Endothelial cell of umbilical vein (primary cell): ENCODE data around the gene HAVCR2. TPM values are rescaled to one million over a fixed set of nuclear protein-coding genes. Genes with fewer than 3 reads are reported as not detected.

Experiments used
- BruUV-seq: library from RNA; stranded (reverse); fragments of 400-500 nt; replicated peaks from 2 replicates; lab custom pipeline; 2021; lab: Mats Ljungman, UMichigan
- CTCF ChIA-PET: fragments of 300-600, 350-600 bp; sonication (Branson Sonifier 250); formaldehyde crosslinking; loops from one replicate; lab custom pipeline; 2021; ENCODE audit warnings: antibody characterized with exemption, inconsistent platforms; lab: Charles Lee
- POLR2A ChIA-PET: fragments of 300-600, 350-600 bp; sonication (Branson Sonifier 250); formaldehyde crosslinking; loops from one replicate; lab custom pipeline; 2021; ENCODE audit warnings: antibody characterized with exemption, inconsistent platforms; lab: Charles Lee
- DNase-seq: peaks from one replicate; pipeline ENCODE4 v3.0.0-alpha.2; 2011; ENCODE audit warnings: low read depth, low spot score
- FAIRE-seq: peaks from 2 replicates; lab custom pipeline; 2011; peaks lifted over from hg19 to GRCh38; lab: Jason Lieb, UNC
- H2AFZ ChIP-seq: 2 replicates; pipeline ENCODE4 v1.6.0; 2012; ENCODE audit warnings: low read depth, low read length, control low read depth, inconsistent platforms
- H3K27ac ChIP-seq: 2 replicates; pipeline ENCODE4 v1.5.1; 2011; ENCODE audit warnings: low read depth, mild to moderate bottlenecking, control low read depth, low read length, moderate library complexity; ENCODE audit not compliant: insufficient read depth
- H3K27me3 ChIP-seq, 2 experiments: 2 replicates each; pipeline versions ENCODE4 v1.6.0 to v1.6.1; 2011; ENCODE audit warnings: low read length in 2 of 2, mixed read lengths in 1 of 2; ENCODE audit not compliant: control insufficient read depth in 2 of 2, insufficient read depth in 2 of 2
- H3K36me3 ChIP-seq, 2 experiments: 2 replicates in 1 of 2; 3 replicates in 1 of 2; pipeline ENCODE4 v1.5.1; 2011; ENCODE audit warnings: low read length in 2 of 2, mild to moderate bottlenecking in 1 of 2, moderate library complexity in 1 of 2; ENCODE audit not compliant: control insufficient read depth in 2 of 2, insufficient read depth in 2 of 2; ENCODE audit errors: extremely low read depth in 1 of 2
- H3K4me1 ChIP-seq: 3 replicates; pipeline ENCODE4 v1.5.1; 2011; ENCODE audit warnings: mild to moderate bottlenecking, low read length; ENCODE audit not compliant: control insufficient read depth, insufficient read depth; ENCODE audit errors: extremely low read depth
- H3K4me2 ChIP-seq: 2 replicates; pipeline ENCODE4 v1.6.1; 2011; ENCODE audit warnings: low read length, control low read depth, mixed read lengths; ENCODE audit not compliant: insufficient read depth
- H3K4me3 ChIP-seq, 3 experiments: fragments of 200-600 bp in 1 of 3; sonication (generic), shearing (Covaris generic) in 1 of 3; replicated peaks in 1 of 3; 2 replicates each; pipeline ENCODE4 v1.5.1; 2011 to 2016; ENCODE audit warnings: control low read depth in 3 of 3, low read length in 3 of 3, mild to moderate bottlenecking in 2 of 3, inconsistent platforms in 1 of 3, low read depth in 1 of 3, moderate library complexity in 1 of 3; ENCODE audit not compliant: insufficient read depth in 1 of 3
- H3K79me2 ChIP-seq: 2 replicates; pipeline ENCODE4 v1.6.0; 2012; ENCODE audit warnings: low read length, inconsistent platforms; ENCODE audit not compliant: control insufficient read depth, insufficient read depth
- H3K9ac ChIP-seq: replicated peaks from 2 replicates; pipeline ENCODE3; 2011; ENCODE audit warnings: low read length, control low read depth; ENCODE audit not compliant: insufficient read depth; ENCODE audit errors: extremely low read depth
- H3K9me1 ChIP-seq: replicated peaks from 3 replicates; pipeline ENCODE4 v1.6.0; 2011; ENCODE audit warnings: mild to moderate bottlenecking, low read length; ENCODE audit not compliant: control insufficient read depth, insufficient read depth; ENCODE audit errors: extremely low read depth
- H3K9me3 ChIP-seq: replicated peaks from 2 replicates; pipeline ENCODE4 v1.5.1; 2012; ENCODE audit warnings: low read length, inconsistent platforms; ENCODE audit not compliant: control insufficient read depth, insufficient read depth
- H4K20me1 ChIP-seq: replicated peaks from 2 replicates; pipeline ENCODE3; 2011; ENCODE audit warnings: mild to moderate bottlenecking, low read length; ENCODE audit not compliant: control insufficient read depth, insufficient read depth; ENCODE audit errors: extremely low read depth
- EZH2 ChIP-seq: IDR thresholded peaks from 2 replicates; pipeline ENCODE4 v1.6.1; 2012; ENCODE audit warnings: borderline replicate concordance, low read depth, mild to moderate bottlenecking, moderate library complexity, low read length, inconsistent platforms; ENCODE audit not compliant: severe bottlenecking
- FOS ChIP-seq: IDR thresholded peaks from 2 replicates; pipeline ENCODE4 v1.6.1; 2011; ENCODE audit warnings: mild to moderate bottlenecking, low read length, moderate library complexity, borderline replicate concordance; ENCODE audit not compliant: insufficient read depth
- GATA2 ChIP-seq: IDR thresholded peaks from 2 replicates; pipeline ENCODE4 v1.7.0; 2011; ENCODE audit warnings: low read depth, mild to moderate bottlenecking, moderate library complexity, mixed read lengths, low read length; ENCODE audit not compliant: insufficient read length, insufficient read depth
- JUN ChIP-seq: IDR thresholded peaks from 2 replicates; pipeline ENCODE4 v1.6.1; 2011; ENCODE audit warnings: borderline replicate concordance, low read depth; ENCODE audit not compliant: insufficient read length, insufficient read depth
- MAX ChIP-seq: IDR thresholded peaks from 2 replicates; pipeline ENCODE4 v1.6.1; 2011; ENCODE audit not compliant: insufficient read depth, insufficient read length
- MYC ChIP-seq: IDR thresholded peaks from one replicate; pipeline ENCODE4 v1.6.1; 2011; ENCODE audit warnings: mild to moderate bottlenecking, low read depth, low read length
- POLR2A ChIP-seq: IDR thresholded peaks from 2 replicates; pipeline ENCODE4 v1.6.1; 2012; ENCODE audit warnings: low read depth, mild to moderate bottlenecking, control low read depth, low read length
- POLR2AphosphoS5 ChIP-seq: IDR thresholded peaks from 2 replicates; pipeline ENCODE4 v1.6.1; 2012; ENCODE audit warnings: low read depth, mild to moderate bottlenecking, control low read depth, low read length, moderate library complexity; ENCODE audit not compliant: insufficient read depth
- dilution Hi-C: fragments of 300-500 bp; cut with MboI; formaldehyde crosslinking; loops from one replicate; pipeline ENCODE4 v1.15.0; 2019; ENCODE audit warnings: low sequenced_read_pairs; ENCODE audit not compliant: extremely low pct_ligation_motif_present
- intact Hi-C: fragments of 100-400 bp; cut with micrococcal nuclease; formaldehyde crosslinking; loops from one replicate; pipeline ENCODE4 v1.10.0; 2022
- polyA plus RNA-seq, 4 experiments: library from polyadenylated mRNA; depleted of rRNA in 3 of 4; stranded (reverse) in 3 of 4; unstranded in 1 of 4; fragments of >200 nt; gene quantifications; 2 replicates each; pipeline versions ENCODE4 v1.2.1 to v1.2.3, GENCODE V29; 2011 to 2012; ENCODE audit warnings: missing spikeins in 1 of 4
- total RNA-seq: library from RNA; stranded (reverse); gene quantifications from 2 replicates; pipeline ENCODE4 v1.2.3, GENCODE V29; 2021
- TF ChIP-seq, protein P1 (sequence below), 2 donors: IDR thresholded peaks; 1 replicate in 1 of 2; 2 replicates in 1 of 2; pipeline ENCODE4 v1.5.1; 2011; ENCODE audit warnings: low read length in 2 of 2, mild to moderate bottlenecking in 2 of 2, moderate library complexity in 2 of 2, control low read depth in 1 of 2, inconsistent platforms in 1 of 2, low read depth in 1 of 2; ENCODE audit not compliant: insufficient read depth in 1 of 2; ENCODE audit errors: extremely low read depth in 1 of 2

Gene HAVCR2
- total and polyA plus RNA-seq, 2 donors (not counting 3 experiments of a cell fraction or from before 2014, with no cell fraction given) = not detected

DNA sequence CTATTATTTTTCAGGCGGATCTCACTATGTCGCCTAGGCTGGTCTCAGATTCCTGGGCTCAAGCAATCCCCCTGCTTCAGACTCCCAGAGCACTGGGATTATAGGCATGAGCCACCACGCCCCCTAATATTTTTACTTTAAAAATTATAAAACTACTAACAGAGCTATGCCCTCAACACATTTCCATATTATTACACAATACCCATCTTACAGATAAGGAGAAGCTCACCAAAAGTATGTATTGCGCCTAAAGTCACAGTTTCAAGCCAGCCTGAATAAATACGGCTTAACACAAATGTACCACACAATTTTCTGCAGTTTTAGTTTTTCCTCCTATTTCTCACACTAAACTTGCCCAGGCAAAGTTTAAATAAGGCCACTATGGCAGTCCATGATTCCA lies 40.1 kb downstream of the HAVCR2 start:
- intact Hi-C loops (no loop called here), dilution Hi-C loops (no loop called here)
- ChIA-PET CTCF (no interaction called here), POLR2A (no interaction called here)
- Histone ChIP-seq H3K4me2 (no peak overlapping the region), H3K36me3 (no peaks in the 10 kb centered on the region), H3K9ac (no peak overlapping the region), H2AFZ (no peak overlapping the region), H3K27ac (no peak overlapping the region), H3K4me3 (no peak overlapping the region), H3K4me1 (no peaks in the 10 kb centered on the region), H3K9me1 (no peaks in the 10 kb centered on the region), H3K79me2 (no peaks in the 10 kb centered on the region), H3K9me3 (no peaks in the 10 kb centered on the region), H3K27me3 (no peaks in the 10 kb centered on the region), H4K20me1 (no peaks in the 10 kb centered on the region)
- FAIRE-seq (no peak), DNase-seq (no peak)
- TF ChIP-seq MAX (no peak), EZH2 (no peak), MYC (no peak), FOS (no peak), POLR2AphosphoS5 (no peak), POLR2A (no peak), GATA2 (no peak), JUN (no peak)
- TF ChIP-seq, protein P1, sequence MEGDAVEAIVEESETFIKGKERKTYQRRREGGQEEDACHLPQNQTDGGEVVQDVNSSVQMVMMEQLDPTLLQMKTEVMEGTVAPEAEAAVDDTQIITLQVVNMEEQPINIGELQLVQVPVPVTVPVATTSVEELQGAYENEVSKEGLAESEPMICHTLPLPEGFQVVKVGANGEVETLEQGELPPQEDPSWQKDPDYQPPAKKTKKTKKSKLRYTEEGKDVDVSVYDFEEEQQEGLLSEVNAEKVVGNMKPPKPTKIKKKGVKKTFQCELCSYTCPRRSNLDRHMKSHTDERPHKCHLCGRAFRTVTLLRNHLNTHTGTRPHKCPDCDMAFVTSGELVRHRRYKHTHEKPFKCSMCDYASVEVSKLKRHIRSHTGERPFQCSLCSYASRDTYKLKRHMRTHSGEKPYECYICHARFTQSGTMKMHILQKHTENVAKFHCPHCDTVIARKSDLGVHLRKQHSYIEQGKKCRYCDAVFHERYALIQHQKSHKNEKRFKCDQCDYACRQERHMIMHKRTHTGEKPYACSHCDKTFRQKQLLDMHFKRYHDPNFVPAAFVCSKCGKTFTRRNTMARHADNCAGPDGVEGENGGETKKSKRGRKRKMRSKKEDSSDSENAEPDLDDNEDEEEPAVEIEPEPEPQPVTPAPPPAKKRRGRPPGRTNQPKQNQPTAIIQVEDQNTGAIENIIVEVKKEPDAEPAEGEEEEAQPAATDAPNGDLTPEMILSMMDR (IDR thresholded peaks at IDR 0.05; ENCODE audit: extremely low read depth in 1 of 2, insufficient read depth in 1 of 2, low read depth in 1 of 2, low read length in 2 of 2) = no peak
- BruUV-seq = no TSS peak
